GM23338 (cell line): ENCODE data around the gene NTNG1.

Experiments used
- EZH2 ChIP-seq: fragments of 200-600 bp; sonication (generic); IDR thresholded peaks from one replicate; pipeline ENCODE4 v1.8.0; 2017; ENCODE audit warnings: antibody characterized with exemption, mild to moderate bottlenecking, low read depth; ENCODE audit not compliant: unreplicated experiment
- EZH2phosphoT487 ChIP-seq: fragments of 200-600 bp; sonication (generic); IDR thresholded peaks from one replicate; pipeline ENCODE4 v1.8.1; 2018; ENCODE audit warnings: antibody characterized with exemption; ENCODE audit not compliant: unreplicated experiment
- JUNB ChIP-seq: IDR thresholded peaks from one replicate; pipeline ENCODE4 v1.6.1; 2016; ENCODE audit warnings: antibody characterized with exemption; ENCODE audit not compliant: unreplicated experiment
- POLR2AphosphoS5 ChIP-seq: IDR thresholded peaks from 2 replicates; pipeline ENCODE4 v1.6.1; 2016; ENCODE audit warnings: antibody characterized with exemption, low read depth
- TF ChIP-seq, protein P1 (sequence below), 2 experiments: fragments of 200-600 bp in 1 of 2; sonication (generic) in 1 of 2; conservative IDR thresholded peaks; 2 replicates each; pipeline versions ENCODE4 v1.5.1 to v1.6.1; 2016 to 2017; ENCODE audit warnings: antibody characterized with exemption in 2 of 2, low read depth in 2 of 2, mild to moderate bottlenecking in 2 of 2, moderate library complexity in 1 of 2
- TF ChIP-seq, protein P2 (sequence below): IDR thresholded peaks from one replicate; pipeline ENCODE4 v1.6.1; 2018; ENCODE audit warnings: antibody characterized with exemption; ENCODE audit not compliant: unreplicated experiment

DNA sequence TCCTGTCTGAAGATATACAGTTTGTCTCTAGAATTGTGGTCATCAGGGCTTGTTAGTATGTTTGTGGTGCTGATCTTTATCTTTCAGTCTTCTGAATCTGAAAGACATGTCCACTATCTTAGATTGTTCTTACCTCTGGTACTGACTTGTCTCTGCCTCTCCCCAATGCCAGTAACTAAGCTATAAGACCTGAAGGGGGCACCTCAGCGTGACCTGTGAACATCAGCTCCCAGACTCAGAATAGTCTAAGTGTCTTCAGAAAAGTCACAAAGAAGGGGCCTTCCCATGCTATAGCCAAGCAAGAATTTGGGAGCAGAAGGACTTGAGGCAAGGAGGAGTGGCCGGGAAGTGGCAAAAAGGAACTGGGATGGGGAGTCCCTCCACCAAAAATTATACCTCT, 178.1 kb downstream of the NTNG1 start:
- TF ChIP-seq, protein P1, sequence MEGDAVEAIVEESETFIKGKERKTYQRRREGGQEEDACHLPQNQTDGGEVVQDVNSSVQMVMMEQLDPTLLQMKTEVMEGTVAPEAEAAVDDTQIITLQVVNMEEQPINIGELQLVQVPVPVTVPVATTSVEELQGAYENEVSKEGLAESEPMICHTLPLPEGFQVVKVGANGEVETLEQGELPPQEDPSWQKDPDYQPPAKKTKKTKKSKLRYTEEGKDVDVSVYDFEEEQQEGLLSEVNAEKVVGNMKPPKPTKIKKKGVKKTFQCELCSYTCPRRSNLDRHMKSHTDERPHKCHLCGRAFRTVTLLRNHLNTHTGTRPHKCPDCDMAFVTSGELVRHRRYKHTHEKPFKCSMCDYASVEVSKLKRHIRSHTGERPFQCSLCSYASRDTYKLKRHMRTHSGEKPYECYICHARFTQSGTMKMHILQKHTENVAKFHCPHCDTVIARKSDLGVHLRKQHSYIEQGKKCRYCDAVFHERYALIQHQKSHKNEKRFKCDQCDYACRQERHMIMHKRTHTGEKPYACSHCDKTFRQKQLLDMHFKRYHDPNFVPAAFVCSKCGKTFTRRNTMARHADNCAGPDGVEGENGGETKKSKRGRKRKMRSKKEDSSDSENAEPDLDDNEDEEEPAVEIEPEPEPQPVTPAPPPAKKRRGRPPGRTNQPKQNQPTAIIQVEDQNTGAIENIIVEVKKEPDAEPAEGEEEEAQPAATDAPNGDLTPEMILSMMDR (conservative IDR thresholded peaks at IDR 0.05; ENCODE audit: low read depth in 2 of 2) = peak; percentile 24 to 54
- TF ChIP-seq, protein P2, sequence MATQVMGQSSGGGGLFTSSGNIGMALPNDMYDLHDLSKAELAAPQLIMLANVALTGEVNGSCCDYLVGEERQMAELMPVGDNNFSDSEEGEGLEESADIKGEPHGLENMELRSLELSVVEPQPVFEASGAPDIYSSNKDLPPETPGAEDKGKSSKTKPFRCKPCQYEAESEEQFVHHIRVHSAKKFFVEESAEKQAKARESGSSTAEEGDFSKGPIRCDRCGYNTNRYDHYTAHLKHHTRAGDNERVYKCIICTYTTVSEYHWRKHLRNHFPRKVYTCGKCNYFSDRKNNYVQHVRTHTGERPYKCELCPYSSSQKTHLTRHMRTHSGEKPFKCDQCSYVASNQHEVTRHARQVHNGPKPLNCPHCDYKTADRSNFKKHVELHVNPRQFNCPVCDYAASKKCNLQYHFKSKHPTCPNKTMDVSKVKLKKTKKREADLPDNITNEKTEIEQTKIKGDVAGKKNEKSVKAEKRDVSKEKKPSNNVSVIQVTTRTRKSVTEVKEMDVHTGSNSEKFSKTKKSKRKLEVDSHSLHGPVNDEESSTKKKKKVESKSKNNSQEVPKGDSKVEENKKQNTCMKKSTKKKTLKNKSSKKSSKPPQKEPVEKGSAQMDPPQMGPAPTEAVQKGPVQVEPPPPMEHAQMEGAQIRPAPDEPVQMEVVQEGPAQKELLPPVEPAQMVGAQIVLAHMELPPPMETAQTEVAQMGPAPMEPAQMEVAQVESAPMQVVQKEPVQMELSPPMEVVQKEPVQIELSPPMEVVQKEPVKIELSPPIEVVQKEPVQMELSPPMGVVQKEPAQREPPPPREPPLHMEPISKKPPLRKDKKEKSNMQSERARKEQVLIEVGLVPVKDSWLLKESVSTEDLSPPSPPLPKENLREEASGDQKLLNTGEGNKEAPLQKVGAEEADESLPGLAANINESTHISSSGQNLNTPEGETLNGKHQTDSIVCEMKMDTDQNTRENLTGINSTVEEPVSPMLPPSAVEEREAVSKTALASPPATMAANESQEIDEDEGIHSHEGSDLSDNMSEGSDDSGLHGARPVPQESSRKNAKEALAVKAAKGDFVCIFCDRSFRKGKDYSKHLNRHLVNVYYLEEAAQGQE = no peak
- TF ChIP-seq EZH2phosphoT487 = no peak
- no peak for TF ChIP-seq JUNB
- TF ChIP-seq POLR2AphosphoS5 = no peak
- no peak for TF ChIP-seq EZH2
